H9 (cell line): ENCODE results near the gene TGM2. TPM values are rescaled to one million over a fixed set of nuclear protein-coding genes. Genes with fewer than 3 reads are reported as not detected.
A peak's percentile ranks its signal among the peaks of the same experiment; 100 is the strongest.

Experiments
- DNase-seq: peaks from one replicate; pipeline ENCODE4 v3.0.0-alpha.2; 2017
- H2AFZ ChIP-seq: one replicate; pipeline ENCODE4 v1.6.1; 2013; ENCODE audit warnings: mild to moderate bottlenecking, low read length, control low read depth, moderate library complexity
- H2AK5ac ChIP-seq: 2 replicates; pipeline ENCODE4 v1.6.1; 2013; ENCODE audit warnings: low read length, control low read depth, mixed read lengths; ENCODE audit not compliant: insufficient read length
- H2BK120ac ChIP-seq: one replicate; pipeline ENCODE4 v1.6.1; 2013; ENCODE audit warnings: low read depth, mild to moderate bottlenecking, low read length, control low read depth, inconsistent platforms; ENCODE audit not compliant: poor library complexity, severe bottlenecking
- H2BK12ac ChIP-seq: 2 replicates; pipeline ENCODE4 v1.6.1; 2013; ENCODE audit warnings: low read length, control low read depth, mixed read lengths, low read depth; ENCODE audit not compliant: insufficient read length
- H2BK15ac ChIP-seq: 2 replicates; pipeline ENCODE4 v1.6.1; 2013; ENCODE audit warnings: low read depth, low read length, control low read depth
- H2BK20ac ChIP-seq: one replicate; pipeline ENCODE4 v1.6.1; 2013; ENCODE audit warnings: low read depth, mild to moderate bottlenecking, low read length, control low read depth, inconsistent platforms; ENCODE audit not compliant: poor library complexity, severe bottlenecking
- H2BK5ac ChIP-seq: 2 replicates; pipeline ENCODE4 v1.6.1; 2013; ENCODE audit warnings: low read length, control low read depth, mixed read lengths; ENCODE audit not compliant: insufficient read length
- H3K14ac ChIP-seq: 2 replicates; pipeline ENCODE4 v1.6.1; 2013; ENCODE audit warnings: low read length, control low read depth; ENCODE audit not compliant: insufficient read depth
- H3K18ac ChIP-seq: 2 replicates; pipeline ENCODE4 v1.6.1; 2013; ENCODE audit warnings: low read depth, mild to moderate bottlenecking, mixed read lengths, low read length, control low read depth; ENCODE audit not compliant: insufficient read length
- H3K23ac ChIP-seq: 2 replicates; pipeline ENCODE4 v1.6.1; 2013; ENCODE audit warnings: low read length, control low read depth, mixed read lengths, low read depth; ENCODE audit not compliant: insufficient read length
- H3K23me2 ChIP-seq: 2 replicates; pipeline ENCODE4 v1.6.1; 2013; ENCODE audit warnings: low read depth, mild to moderate bottlenecking, mixed read lengths, low read length, control low read depth; ENCODE audit not compliant: insufficient read length, poor library complexity, severe bottlenecking
- H3K27ac ChIP-seq: 2 replicates; pipeline ENCODE4 v1.5.1; 2013; ENCODE audit warnings: low read length, control low read depth, mixed read lengths, low read depth; ENCODE audit not compliant: insufficient read length
- H3K27me3 ChIP-seq: 2 replicates; pipeline ENCODE4 v1.6.1; 2013; ENCODE audit warnings: low read length, control low read depth, inconsistent platforms; ENCODE audit not compliant: insufficient read depth
- H3K4ac ChIP-seq: 2 replicates; pipeline ENCODE4 v1.6.1; 2013; ENCODE audit warnings: low read depth, mild to moderate bottlenecking, control low read depth, inconsistent platforms, low read length, moderate library complexity
- H3K4me1 ChIP-seq: 2 replicates; pipeline ENCODE4 v1.6.1; 2013; ENCODE audit warnings: low read length, control low read depth, inconsistent platforms; ENCODE audit not compliant: insufficient read depth
- H3K4me2 ChIP-seq: 2 replicates; pipeline ENCODE4 v1.6.1; 2013; ENCODE audit warnings: low read length, control low read depth, mixed read lengths; ENCODE audit not compliant: insufficient read length, insufficient read depth
- H3K56ac ChIP-seq: 2 replicates; pipeline ENCODE4 v1.6.1; 2013; ENCODE audit warnings: low read depth, mild to moderate bottlenecking, mixed read lengths, low read length, control low read depth; ENCODE audit not compliant: insufficient read length
- H3K79me1 ChIP-seq: 2 replicates; pipeline ENCODE4 v1.6.1; 2013; ENCODE audit warnings: low read depth, mild to moderate bottlenecking, moderate library complexity, low read length, control low read depth, inconsistent platforms; ENCODE audit not compliant: insufficient read depth, poor library complexity, severe bottlenecking
- H3K79me2 ChIP-seq: 2 replicates; pipeline ENCODE4 v1.6.1; 2013; ENCODE audit warnings: low read length, control low read depth, inconsistent platforms; ENCODE audit not compliant: insufficient read depth
- H3K9ac ChIP-seq: 2 replicates; pipeline ENCODE4 v1.6.1; 2013; ENCODE audit warnings: low read length, control low read depth, mixed read lengths; ENCODE audit not compliant: insufficient read length; ENCODE audit errors: extremely low read depth
- H3K9me3 ChIP-seq: one replicate; pipeline ENCODE4 v1.6.1; 2013; ENCODE audit warnings: low read depth, low read length, inconsistent platforms; ENCODE audit not compliant: control insufficient read depth
- H3T11ph ChIP-seq: one replicate; pipeline ENCODE4 v1.6.1; 2013; ENCODE audit warnings: mild to moderate bottlenecking, low read length, control low read depth, inconsistent platforms
- H4K20me1 ChIP-seq: one replicate; pipeline ENCODE4 v1.6.1; 2013; ENCODE audit not compliant: control insufficient read depth, insufficient read length, insufficient read depth
- H4K5ac ChIP-seq: 2 replicates; pipeline ENCODE4 v1.6.1; 2013; ENCODE audit warnings: low read depth, mild to moderate bottlenecking, mixed read lengths, low read length, control low read depth; ENCODE audit not compliant: insufficient read length
- H4K8ac ChIP-seq: replicated peaks from 2 replicates; pipeline ENCODE4 v1.6.1; 2013; ENCODE audit warnings: low read length, control low read depth, mixed read lengths, low read depth; ENCODE audit not compliant: insufficient read length
- H4K91ac ChIP-seq: 2 replicates; pipeline ENCODE4 v1.6.1; 2013; ENCODE audit warnings: low read depth, mild to moderate bottlenecking, moderate library complexity, mixed read lengths, low read length, control low read depth; ENCODE audit not compliant: insufficient read length
- H3K27ac Mint-ChIP-seq, 3 experiments: 2 replicates in 2 of 3; 3 replicates in 1 of 3; pipeline ENCODE4 v1.8.0; 2020 to 2021; ENCODE audit warnings: mixed read lengths in 3 of 3, mild to moderate bottlenecking in 1 of 3, moderate library complexity in 1 of 3
- H3K27me3 Mint-ChIP-seq: 2 replicates; pipeline ENCODE4 v1.8.0; 2021; ENCODE audit warnings: low read depth, mild to moderate bottlenecking, moderate library complexity, mixed read lengths
- H3K36me3 Mint-ChIP-seq, 3 experiments: 2 replicates in 2 of 3; 3 replicates in 1 of 3; pipeline ENCODE4 v1.8.0; 2020 to 2021; ENCODE audit warnings: low read depth in 3 of 3, mixed read lengths in 3 of 3; ENCODE audit not compliant: insufficient read depth in 1 of 3
- H3K4me1 Mint-ChIP-seq, 2 experiments: 2 replicates each; pipeline ENCODE4 v1.8.0; 2020; ENCODE audit warnings: mixed read lengths in 2 of 2
- H3K4me3 Mint-ChIP-seq, 2 experiments: 2 replicates in 1 of 2; 3 replicates in 1 of 2; pipeline ENCODE4 v1.8.0; 2020 to 2021; ENCODE audit warnings: mild to moderate bottlenecking in 2 of 2, mixed read lengths in 2 of 2, moderate library complexity in 1 of 2
- H3K9me3 Mint-ChIP-seq, 2 experiments: 2 replicates in 1 of 2; 3 replicates in 1 of 2; pipeline ENCODE4 v1.8.0; 2020; ENCODE audit warnings: mild to moderate bottlenecking in 2 of 2, mixed read lengths in 2 of 2, moderate library complexity in 1 of 2
- WGBS: extraction: QIAGEN DNeasy Blood & Tissue Kit; methylation state at CpG from one replicate; pipeline ENCODE4 v1.1.7; 2013; ENCODE audit warnings: missing lambda C conversion rate, low lambda C conversion rate, mixed read lengths; ENCODE audit not compliant: insufficient read length; ENCODE audit errors: extremely low coverage; 5-methylcytosine and 5-hydroxymethylcytosine counted together
- total RNA-seq: library from RNA; stranded (reverse); gene quantifications from 2 replicates; pipeline ENCODE4 v1.2.1, GENCODE V29; 2021
- TF ChIP-seq, protein P1 (sequence below): fragments of 200-600 bp; sonication (generic); conservative IDR thresholded peaks from 3 replicates; pipeline ENCODE4 v1.8.0; 2021; ENCODE audit warnings: antibody characterized with exemption, mild to moderate bottlenecking

Gene TGM2
- total RNA-seq, 1 experiment from 2014 or later = 1.1 TPM

DNA sequence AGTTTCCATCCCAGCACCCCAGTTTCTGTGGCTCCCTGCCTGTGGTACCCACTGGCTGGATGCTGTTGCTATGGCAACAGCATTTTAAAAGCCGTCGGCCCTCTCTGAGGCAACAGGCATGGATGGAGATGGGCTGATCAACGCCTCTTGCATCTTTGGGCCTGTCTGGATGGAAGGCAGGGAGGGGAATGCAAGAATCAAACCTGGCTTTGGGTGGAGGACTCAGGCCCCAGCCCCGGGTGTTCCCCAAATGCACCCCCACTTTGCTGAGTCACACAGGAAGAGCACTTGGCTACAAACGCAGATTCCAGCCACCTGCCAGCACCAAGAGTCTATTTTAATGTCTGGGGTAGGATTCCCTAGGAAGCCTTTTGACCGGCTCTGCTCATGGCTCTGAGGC, 45.7 kb upstream of the TGM2 start:
- Histone ChIP-seq H3K18ac (no peak overlapping the region), H3K27ac (no peak overlapping the region), H3K56ac (no peak overlapping the region), H3K79me2 (no peaks in the 10 kb centered on the region), H2BK15ac (no peak overlapping the region), H3K27me3 (no peaks in the 10 kb centered on the region), H3K4me1 (no peaks in the 10 kb centered on the region), H4K20me1 (no peaks in the 10 kb centered on the region), H3K4me2 (no peak overlapping the region), H4K91ac (no peak overlapping the region), H4K8ac (no peak overlapping the region), H2AK5ac (no peak overlapping the region), H3T11ph (no peak overlapping the region), H2AFZ (no peak overlapping the region), H2BK20ac (no peak overlapping the region), H3K4ac (no peak overlapping the region), H3K9me3 (no peaks in the 10 kb centered on the region), H3K14ac (0 out of 2 replicates have a peak overlapping the region, but pooled peaks have one; percentile 9), H2BK120ac (no peak overlapping the region), H4K5ac (no peak overlapping the region), H3K23me2 (no peaks in the 10 kb centered on the region), H3K79me1 (no peaks in the 10 kb centered on the region), H2BK5ac (no peak overlapping the region), H3K23ac (no peak overlapping the region), H3K9ac (no peak overlapping the region), H2BK12ac (no peak overlapping the region)
- no CpG with 5 or more reads among the region's 6 CpGs for WGBS
- peaks cover 4% of the 10 kb centered on the region for H3K27me3 Mint-ChIP-seq
- DNase-seq = no peak
- H3K4me1 Mint-ChIP-seq = no peaks in the 10 kb centered on the region
- H3K9me3 Mint-ChIP-seq = no peaks in the 10 kb centered on the region
- H3K36me3 Mint-ChIP-seq = no peaks in the 10 kb centered on the region
- H3K27ac Mint-ChIP-seq = no peak overlapping the region
- TF ChIP-seq, protein P1, sequence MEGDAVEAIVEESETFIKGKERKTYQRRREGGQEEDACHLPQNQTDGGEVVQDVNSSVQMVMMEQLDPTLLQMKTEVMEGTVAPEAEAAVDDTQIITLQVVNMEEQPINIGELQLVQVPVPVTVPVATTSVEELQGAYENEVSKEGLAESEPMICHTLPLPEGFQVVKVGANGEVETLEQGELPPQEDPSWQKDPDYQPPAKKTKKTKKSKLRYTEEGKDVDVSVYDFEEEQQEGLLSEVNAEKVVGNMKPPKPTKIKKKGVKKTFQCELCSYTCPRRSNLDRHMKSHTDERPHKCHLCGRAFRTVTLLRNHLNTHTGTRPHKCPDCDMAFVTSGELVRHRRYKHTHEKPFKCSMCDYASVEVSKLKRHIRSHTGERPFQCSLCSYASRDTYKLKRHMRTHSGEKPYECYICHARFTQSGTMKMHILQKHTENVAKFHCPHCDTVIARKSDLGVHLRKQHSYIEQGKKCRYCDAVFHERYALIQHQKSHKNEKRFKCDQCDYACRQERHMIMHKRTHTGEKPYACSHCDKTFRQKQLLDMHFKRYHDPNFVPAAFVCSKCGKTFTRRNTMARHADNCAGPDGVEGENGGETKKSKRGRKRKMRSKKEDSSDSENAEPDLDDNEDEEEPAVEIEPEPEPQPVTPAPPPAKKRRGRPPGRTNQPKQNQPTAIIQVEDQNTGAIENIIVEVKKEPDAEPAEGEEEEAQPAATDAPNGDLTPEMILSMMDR = no peak
- no peak overlapping the region for H3K4me3 Mint-ChIP-seq
